HG02763 (cell line): ENCODE data around the gene MYOCOS.
"Not testable (repeated sequence)": the region's sequence is repeated elsewhere in the genome, so short reads cannot be mapped to it uniquely, and the experiment has no call there.

Source experiments
- ATAC-seq: cut with Tn5 transposase; IDR thresholded peaks from one replicate; pipeline ENCODE4 v1.9.1; 2021; ENCODE audit warnings: mild to moderate bottlenecking, moderate library complexity; ENCODE audit not compliant: unreplicated experiment

The MYOCOS gene

DNA sequence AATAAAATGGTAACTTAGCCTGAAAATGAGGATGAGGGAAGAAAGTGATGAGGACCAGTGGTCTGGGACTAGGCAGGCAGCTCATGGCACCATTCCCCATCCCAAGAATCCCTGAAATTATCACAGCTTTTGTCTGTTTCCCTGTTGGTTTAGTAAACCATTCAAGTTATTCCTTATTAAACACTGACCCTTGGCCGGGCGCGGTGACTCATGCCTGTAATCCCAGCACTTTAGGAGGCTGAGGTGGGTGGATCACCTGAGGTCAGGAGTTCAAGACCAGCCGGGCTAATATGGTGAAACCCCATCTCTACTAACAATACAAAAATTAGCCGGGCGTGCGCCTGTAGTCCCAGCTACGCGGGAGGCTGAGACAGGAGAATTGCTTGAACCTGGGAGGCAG, 34.2 kb downstream of the MYOCOS start:
- not testable (repeated sequence) for ATAC-seq

DNA sequence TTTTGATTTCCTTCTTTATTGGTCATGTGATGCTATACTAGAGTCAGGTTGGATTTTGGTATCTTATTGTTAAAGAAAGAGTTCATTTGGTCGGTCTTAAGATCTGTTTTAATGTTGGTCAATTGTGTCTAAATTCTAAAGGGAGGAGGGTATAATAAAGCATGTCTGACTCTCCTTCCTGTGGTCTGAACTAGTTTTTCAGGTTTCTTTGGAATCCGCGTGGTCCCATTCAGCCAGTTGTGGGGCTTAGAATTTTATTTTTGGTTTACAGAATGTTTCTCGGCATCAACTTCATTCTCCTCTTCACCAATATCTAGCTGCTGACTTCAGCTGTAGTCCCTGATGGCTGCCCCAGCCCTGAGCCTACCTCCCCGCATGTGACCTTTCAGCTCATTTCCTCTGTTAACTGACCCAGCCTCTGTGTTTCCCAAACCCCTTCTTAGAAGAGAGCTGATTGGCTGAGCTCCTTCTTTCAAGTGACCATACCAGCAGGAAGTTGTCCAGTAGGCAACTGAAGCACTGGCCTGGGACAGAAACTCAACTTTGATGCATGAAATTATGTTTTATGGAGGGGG, 39.1 kb downstream of the MYOCOS start:
- ATAC-seq = no peak

DNA sequence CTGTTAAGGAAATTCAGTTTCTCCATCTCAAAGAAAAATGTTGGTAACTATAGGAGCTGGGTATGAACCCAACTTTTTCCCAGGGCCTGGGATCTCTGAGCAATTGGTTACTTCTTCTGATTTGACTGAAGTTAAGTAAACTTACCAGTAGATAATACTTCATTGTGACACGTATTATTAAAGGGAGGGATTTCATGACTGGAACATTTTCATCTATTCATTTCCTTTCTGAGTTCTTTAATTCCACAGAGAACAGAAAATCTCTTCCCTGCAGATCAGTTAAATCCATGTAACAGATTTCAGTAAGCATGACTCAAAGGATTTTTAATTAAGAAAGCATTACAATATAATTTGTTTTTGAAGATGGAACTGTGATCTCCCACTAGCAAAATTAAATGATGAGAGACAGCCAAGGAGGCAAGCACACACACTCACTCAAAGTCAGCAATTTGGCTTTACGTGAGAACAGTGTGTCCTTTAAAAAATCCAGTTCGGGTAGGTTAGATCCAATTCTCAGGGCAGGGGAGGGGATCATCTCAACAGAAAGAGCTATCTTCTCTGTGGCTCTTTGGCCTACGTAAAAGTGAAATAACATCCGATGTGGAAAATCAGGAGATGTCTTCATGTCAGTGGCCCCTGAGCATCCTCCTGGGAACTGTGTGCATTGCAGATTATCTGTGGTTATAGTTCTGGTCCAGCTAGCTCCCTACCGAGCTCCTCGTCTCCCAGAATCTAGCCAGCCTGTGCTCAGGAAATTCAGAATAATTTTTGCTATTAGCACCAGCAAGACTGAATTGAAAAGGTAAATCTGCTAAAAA, 41.2 kb downstream of the MYOCOS start:
- ATAC-seq = no peak

DNA sequence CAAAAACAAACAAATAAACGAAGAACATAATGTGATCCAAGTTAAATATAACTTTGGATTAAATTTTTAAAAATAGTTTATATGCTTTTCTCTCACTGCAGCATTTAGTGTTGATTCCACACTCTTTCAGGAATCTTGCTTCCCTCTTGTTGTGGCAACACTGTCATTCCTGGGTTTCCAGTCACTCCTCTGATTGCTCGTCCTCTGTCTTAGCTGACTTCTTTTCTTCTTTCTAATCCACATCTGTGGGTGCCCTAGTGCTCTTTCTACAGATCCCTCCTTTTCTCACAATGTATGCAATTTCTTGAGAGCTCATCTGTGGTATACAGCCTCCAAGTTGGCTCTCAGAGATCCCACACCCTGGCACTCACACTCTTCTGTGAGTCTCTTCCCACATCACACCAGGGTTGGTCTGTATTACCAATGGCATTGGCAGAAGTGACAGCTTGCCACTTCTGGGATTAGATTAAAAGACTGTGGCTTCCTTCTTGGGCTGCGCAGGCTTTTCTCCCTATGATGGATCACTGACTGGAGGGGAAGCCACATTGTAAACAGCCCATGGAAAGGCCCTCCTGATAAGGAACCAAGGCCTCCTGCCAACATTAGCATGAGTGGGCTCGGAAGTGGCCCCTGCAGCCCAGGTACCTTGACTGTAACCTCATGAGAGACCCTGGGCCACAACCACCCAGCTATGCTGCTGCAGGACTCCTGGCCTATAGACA, 42.0 kb downstream of the MYOCOS start:
- ATAC-seq = no peak

DNA sequence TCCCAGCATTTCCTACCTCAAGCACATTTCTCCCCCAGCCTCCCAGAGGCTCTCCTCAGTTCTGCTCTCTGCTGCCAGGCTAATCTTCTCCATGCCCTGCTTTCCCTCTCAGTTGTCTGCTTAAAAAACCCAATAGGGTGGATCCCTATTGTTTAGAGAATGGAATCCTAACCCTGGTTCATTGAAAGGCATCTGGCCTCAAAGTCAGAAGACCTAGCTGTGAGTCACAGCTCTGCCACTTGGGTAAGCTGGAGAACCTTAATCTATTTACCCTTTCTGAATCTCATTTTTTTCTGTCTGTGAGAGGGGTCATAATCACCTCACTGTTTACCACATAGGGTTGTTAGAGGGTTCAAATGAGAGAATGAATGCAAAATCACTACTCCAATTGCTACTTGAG, 42.9 kb downstream of the MYOCOS start:
- no peak for ATAC-seq

DNA sequence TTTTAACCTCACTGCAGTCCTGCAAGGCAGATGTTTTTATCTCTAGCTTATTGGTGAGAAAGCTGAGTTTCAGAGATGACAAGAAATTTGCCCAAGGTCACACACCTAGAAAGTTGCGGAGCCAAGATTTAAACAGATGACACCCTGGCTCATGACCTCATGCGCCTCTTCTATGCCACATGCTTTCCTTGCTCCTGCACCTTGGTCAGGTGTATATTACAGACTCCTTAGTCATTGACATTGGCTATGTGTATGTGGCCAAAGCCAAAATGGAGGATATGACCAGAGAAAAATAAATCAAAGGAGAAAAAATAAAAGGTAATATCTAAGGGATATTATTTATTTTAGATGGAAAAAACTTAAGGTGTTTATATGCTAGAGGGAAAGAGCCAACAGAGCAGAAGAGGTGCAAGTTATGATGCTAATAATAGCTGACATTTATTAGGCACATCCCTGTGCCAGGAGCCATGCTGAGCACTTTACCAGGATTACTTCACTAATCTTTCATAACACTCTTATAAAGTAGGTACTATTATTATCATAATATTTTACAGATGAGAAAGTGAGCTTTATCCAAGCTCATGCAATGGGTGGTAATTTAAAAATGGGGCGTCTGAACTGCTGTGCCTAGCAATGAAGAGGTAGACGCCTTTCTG, 44.2 kb downstream of the MYOCOS start:
- ATAC-seq = no peak

DNA sequence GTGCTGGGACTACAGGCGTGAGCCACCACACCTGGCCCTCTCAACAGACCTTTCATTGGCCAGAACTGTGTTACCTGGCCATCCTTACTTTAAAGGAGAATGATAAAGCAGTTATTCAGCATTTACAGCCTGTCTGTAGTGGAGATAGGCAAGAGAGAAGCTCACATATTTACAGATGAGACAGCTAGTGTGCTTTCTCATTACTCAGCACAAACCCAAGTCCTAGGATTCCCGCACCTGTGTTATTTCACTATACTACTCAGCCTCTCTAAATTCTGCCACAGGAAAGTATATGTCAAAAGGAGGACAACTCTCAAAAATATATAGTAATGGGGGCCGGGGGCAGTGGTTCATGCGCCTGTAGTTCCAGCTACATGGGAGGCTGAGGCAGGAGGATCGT, 46.3 kb downstream of the MYOCOS start:
- ATAC-seq = no peak

DNA sequence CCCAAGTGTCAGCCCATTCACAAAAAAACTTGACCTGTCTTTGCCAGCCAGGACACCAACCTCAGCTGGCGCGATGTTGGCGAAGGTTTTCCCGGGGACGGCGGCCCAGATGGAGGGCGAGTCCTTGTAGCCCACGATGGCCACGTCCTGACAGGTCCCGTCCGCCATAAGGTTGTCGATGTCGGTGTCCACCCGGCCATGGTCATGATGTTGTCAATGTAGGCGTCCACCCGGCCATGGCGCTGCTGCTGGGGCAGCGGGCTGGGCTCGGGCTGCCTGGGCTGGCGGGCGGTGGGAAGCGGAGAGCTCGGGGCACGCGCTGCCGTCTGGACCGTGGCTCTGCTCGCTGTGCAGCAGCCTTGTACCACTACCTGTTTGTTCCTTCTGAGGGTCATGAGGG, 48.7 kb downstream of the MYOCOS start:
- ATAC-seq = no peak

DNA sequence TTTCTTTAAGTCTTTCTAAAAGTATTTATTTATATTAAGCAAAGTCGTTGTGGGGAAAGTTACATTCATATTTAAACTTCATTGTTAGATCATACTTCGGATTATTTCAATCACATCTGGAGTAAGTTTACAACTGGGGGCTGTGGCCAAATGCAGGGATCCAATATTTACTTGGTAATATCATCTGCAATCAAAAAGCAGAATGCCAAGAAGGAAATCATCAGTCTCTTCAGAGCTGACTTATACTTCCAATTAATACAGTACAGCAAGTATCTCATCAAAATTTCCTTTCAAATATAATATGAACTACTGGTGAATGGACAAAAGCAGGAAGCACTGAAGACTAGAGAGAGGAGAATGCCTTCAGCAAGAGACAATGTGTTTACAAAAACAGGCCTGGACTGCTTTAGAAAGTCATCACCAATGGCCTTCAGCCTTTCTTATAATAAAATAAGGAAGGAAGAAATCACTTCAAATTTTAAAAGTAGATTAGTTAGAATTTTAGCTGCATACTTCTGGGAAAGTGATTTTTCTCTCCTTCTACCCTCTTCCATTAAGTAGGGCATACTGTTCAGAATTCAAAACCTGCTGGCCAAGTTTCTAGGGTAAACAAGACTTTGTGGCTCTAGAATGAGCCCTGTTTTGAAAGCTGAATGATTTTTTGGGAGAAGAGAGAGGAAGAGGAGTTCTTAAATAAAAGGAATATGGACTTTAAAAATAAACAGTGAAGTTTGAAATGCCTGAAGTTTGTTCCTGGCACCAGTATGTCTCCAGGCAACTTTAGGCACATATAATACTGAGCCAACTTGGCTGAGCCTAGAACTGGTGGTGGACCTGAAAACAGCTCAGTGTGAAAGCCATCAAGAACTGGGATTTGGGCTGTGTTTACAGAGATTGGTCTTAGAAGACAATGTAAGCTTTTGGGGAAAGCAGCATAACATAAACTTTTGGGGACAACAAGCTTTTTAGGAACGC, 52.7 kb downstream of the MYOCOS start:
- no peak for ATAC-seq
